Caco-2 (cell line): ENCODE results near the gene TRDN. TPM values are rescaled to one million over a fixed set of nuclear protein-coding genes. Genes with fewer than 3 reads are reported as not detected.

Experiments used
- BruUV-seq: library from RNA; stranded (reverse); fragments of 400-500 nt; replicated peaks from 2 replicates; lab custom pipeline; 2021; lab: Mats Ljungman, UMichigan
- CTCF ChIA-PET: fragments of 300-600 bp; sonication (Branson Sonifier 250); formaldehyde crosslinking; loops from one replicate; lab custom pipeline; 2022; ENCODE audit warnings: antibody characterized with exemption; lab: Charles Lee
- POLR2A ChIA-PET: fragments of 300-600 bp; sonication (Branson Sonifier 250); formaldehyde crosslinking; loops from one replicate; lab custom pipeline; 2022; ENCODE audit warnings: antibody characterized with exemption; lab: Charles Lee
- DNase-seq, 2 experiments: peaks; one replicate each; pipeline versions ENCODE4 v3.0.0 to v3.0.0-alpha.2; 2020 to 2022
- H3K27me3 ChIP-seq: replicated peaks from 2 replicates; pipeline ENCODE4 v1.6.0; 2011; ENCODE audit warnings: low read length; ENCODE audit not compliant: control insufficient read depth, insufficient read depth
- H3K36me3 ChIP-seq: 2 replicates; pipeline ENCODE4 v1.5.1; 2011; ENCODE audit warnings: low read length; ENCODE audit not compliant: control insufficient read depth, insufficient read depth
- H3K4me1 ChIP-seq: fragments of 250-450 bp; sonication (Bioruptor Pico); 2 replicates; pipeline ENCODE4 v1.5.1; 2020; ENCODE audit warnings: mild to moderate bottlenecking
- H3K4me3 ChIP-seq: 2 replicates; pipeline ENCODE4 v1.5.1; 2011; ENCODE audit warnings: low read depth, mild to moderate bottlenecking, control low read depth, low read length
- H3K9me3 ChIP-seq: fragments of 250-450 bp; sonication (Bioruptor Pico); 2 replicates; pipeline ENCODE4 v1.5.1; 2020; ENCODE audit warnings: mild to moderate bottlenecking, moderate library complexity
- H3K27ac Mint-ChIP-seq: one replicate; pipeline ENCODE4 v1.8.0; 2022; ENCODE audit warnings: mixed read lengths; ENCODE audit not compliant: unreplicated experiment
- H3K27me3 Mint-ChIP-seq: one replicate; pipeline ENCODE4 v1.8.0; 2022; ENCODE audit warnings: mixed read lengths; ENCODE audit not compliant: insufficient read depth, unreplicated experiment
- H3K36me3 Mint-ChIP-seq: one replicate; pipeline ENCODE4 v1.8.0; 2022; ENCODE audit warnings: mild to moderate bottlenecking, mixed read lengths; ENCODE audit not compliant: insufficient read depth, unreplicated experiment
- H3K4me1 Mint-ChIP-seq: one replicate; pipeline ENCODE4 v1.8.0; 2022; ENCODE audit warnings: low read depth, mixed read lengths; ENCODE audit not compliant: unreplicated experiment
- H3K4me3 Mint-ChIP-seq: one replicate; pipeline ENCODE4 v1.8.0; 2022; ENCODE audit warnings: mild to moderate bottlenecking, moderate library complexity, mixed read lengths; ENCODE audit not compliant: unreplicated experiment
- H3K9me3 Mint-ChIP-seq: one replicate; pipeline ENCODE4 v1.8.0; 2022; ENCODE audit warnings: mixed read lengths; ENCODE audit not compliant: unreplicated experiment
- intact Hi-C: fragments of 100-400 bp; cut with micrococcal nuclease; formaldehyde crosslinking; loops from one replicate; pipeline ENCODE4 v1.10.0; 2022; ENCODE audit not compliant: unreplicated experiment
- total RNA-seq: library from RNA; stranded (reverse); gene quantifications from 2 replicates; pipeline ENCODE4 v1.2.3, GENCODE V29; 2022
- TF ChIP-seq, protein P1 (sequence below), 2 experiments: fragments of 200-600 bp in 1 of 2; IDR thresholded peaks; 1 replicate in 1 of 2; 2 replicates in 1 of 2; pipeline versions ENCODE4 v1.5.1 to v1.8.0; 2011 to 2022; ENCODE audit warnings: antibody characterized with exemption in 1 of 2, control low read depth in 1 of 2, inconsistent platforms in 1 of 2, low read depth in 1 of 2, low read length in 1 of 2, mild to moderate bottlenecking in 1 of 2, moderate library complexity in 1 of 2; ENCODE audit not compliant: insufficient read depth in 1 of 2, severe bottlenecking in 1 of 2, unreplicated experiment in 1 of 2

Gene TRDN
- total RNA-seq, 1 experiment from 2014 or later = not detected

DNA sequence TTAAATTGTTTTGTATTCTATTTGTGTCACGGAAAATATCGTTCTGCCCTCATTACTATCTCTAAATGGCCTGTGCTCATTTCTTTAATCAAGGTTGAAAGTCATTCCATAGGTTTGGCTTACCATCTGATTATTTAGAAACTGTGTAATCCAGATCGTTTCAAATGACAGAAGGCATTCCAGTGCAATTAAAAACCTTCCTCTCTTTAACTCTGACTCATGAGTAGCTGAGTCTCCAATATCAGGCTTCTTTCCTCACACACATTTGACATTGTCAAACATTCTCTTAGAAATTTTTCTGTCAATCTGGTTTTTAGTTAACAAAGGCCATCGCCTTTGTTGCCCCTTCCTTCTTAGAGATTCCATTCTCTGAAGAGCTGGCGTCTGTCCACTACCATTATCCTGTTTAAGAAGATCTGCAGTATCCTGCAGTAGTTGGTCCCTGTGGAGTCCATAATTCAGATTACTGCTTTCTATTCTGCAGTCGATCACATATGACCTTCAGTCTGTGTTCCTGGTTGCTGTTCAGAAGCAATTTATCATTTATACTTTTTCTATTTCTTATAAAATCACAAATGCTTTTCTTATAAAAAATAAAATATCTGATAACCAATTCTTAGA is 3.9 kb upstream of the TRDN start:
- Mint-ChIP-seq H3K9me3 (no peaks in the 10 kb centered on the region), H3K4me1 (no peaks in the 10 kb centered on the region), H3K36me3 (no peaks in the 10 kb centered on the region), H3K4me3 (no peak overlapping the region), H3K27ac (no peak overlapping the region), H3K27me3 (peaks cover 7% of the 10 kb centered on the region)
- no peaks in the 10 kb centered on the region for H3K27me3 ChIP-seq
- no peaks in the 10 kb centered on the region for H3K4me1 ChIP-seq
- ChIA-PET CTCF (no interaction called here), POLR2A (no interaction called here)
- BruUV-seq = no TSS peak
- no peak for DNase-seq
- intact Hi-C loops = no loop called here
- H3K4me3 ChIP-seq = no peak overlapping the region
- TF ChIP-seq, protein P1, sequence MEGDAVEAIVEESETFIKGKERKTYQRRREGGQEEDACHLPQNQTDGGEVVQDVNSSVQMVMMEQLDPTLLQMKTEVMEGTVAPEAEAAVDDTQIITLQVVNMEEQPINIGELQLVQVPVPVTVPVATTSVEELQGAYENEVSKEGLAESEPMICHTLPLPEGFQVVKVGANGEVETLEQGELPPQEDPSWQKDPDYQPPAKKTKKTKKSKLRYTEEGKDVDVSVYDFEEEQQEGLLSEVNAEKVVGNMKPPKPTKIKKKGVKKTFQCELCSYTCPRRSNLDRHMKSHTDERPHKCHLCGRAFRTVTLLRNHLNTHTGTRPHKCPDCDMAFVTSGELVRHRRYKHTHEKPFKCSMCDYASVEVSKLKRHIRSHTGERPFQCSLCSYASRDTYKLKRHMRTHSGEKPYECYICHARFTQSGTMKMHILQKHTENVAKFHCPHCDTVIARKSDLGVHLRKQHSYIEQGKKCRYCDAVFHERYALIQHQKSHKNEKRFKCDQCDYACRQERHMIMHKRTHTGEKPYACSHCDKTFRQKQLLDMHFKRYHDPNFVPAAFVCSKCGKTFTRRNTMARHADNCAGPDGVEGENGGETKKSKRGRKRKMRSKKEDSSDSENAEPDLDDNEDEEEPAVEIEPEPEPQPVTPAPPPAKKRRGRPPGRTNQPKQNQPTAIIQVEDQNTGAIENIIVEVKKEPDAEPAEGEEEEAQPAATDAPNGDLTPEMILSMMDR (IDR thresholded peaks at IDR 0.05; ENCODE audit: insufficient read depth in 1 of 2, low read depth in 1 of 2, low read length in 1 of 2, severe bottlenecking in 1 of 2, unreplicated experiment in 1 of 2) = no peak
- H3K36me3 ChIP-seq = no peaks in the 10 kb centered on the region
- no peaks in the 10 kb centered on the region for H3K9me3 ChIP-seq

DNA sequence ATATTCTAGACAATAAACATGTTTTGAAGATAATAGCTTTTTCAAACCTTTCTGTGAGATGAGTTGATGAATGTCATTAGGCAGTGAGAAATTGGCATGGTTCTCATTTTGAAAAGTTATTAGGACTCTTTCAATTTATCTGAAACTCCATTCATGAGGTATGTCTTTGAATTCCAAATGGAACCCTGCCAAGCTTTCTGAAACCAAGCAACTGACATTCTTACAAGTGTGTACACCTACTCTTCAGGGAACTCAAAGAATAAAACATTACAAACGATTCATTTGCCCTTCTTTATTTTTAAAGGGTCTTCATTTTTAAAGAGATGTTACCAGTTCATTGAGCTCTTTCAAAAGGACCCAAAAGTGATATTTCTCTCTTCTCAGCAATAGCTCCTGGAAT is 2.1 kb upstream of the TRDN start:
- Mint-ChIP-seq H3K36me3 (no peaks in the 10 kb centered on the region), H3K9me3 (no peaks in the 10 kb centered on the region)
- TF ChIP-seq, protein P1 (IDR thresholded peaks at IDR 0.05; ENCODE audit: insufficient read depth in 1 of 2, low read depth in 1 of 2, low read length in 1 of 2, severe bottlenecking in 1 of 2, unreplicated experiment in 1 of 2) = no peak

DNA sequence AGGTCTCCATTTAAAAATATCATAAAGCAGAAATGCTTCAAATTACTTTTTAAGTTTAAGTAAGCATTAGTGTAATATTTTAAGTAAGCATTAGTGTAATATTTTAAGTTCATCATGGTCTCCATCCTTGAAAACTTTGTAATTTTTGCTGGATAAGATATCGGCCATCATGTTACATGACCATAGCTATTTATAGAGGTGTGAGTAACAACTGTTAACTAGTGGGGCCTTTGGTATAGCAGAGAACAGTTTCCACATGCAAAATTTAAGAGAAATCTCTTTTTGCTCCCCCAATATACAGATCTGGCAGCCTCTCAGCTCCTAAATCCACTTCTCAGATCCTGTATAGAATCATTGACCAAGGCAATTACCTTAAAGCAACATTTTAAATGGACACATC is 468 bp downstream of the TRDN start:
- H3K27ac Mint-ChIP-seq = no peak overlapping the region
- H3K4me1 ChIP-seq = no peaks in the 10 kb centered on the region
- TF ChIP-seq, protein P1 (IDR thresholded peaks at IDR 0.05; ENCODE audit: insufficient read depth in 1 of 2, low read depth in 1 of 2, low read length in 1 of 2, severe bottlenecking in 1 of 2, unreplicated experiment in 1 of 2) = no peak
- no peaks in the 10 kb centered on the region for H3K36me3 Mint-ChIP-seq
- no peak overlapping the region for H3K4me3 ChIP-seq
- ChIA-PET CTCF (no interaction called here), POLR2A (no interaction called here)
- no peaks in the 10 kb centered on the region for H3K9me3 ChIP-seq
- no peaks in the 10 kb centered on the region for H3K27me3 ChIP-seq
- no peaks in the 10 kb centered on the region for H3K36me3 ChIP-seq
- H3K4me1 Mint-ChIP-seq = no peaks in the 10 kb centered on the region
- H3K4me3 Mint-ChIP-seq = no peak overlapping the region
- intact Hi-C loops = no loop called here
- DNase-seq = no peak
- peaks cover 3% of the 10 kb centered on the region for H3K27me3 Mint-ChIP-seq
- H3K9me3 Mint-ChIP-seq = no peaks in the 10 kb centered on the region
- BruUV-seq = no TSS peak

More for the DNA sequence above, 2.1 kb upstream of the TRDN start:
- Mint-ChIP-seq H3K4me1 (no peaks in the 10 kb centered on the region), H3K27me3 (peaks cover 7% of the 10 kb centered on the region), H3K4me3 (no peak overlapping the region), H3K27ac (no peak overlapping the region)
- POLR2A ChIA-PET = no interaction called here
- Histone ChIP-seq H3K27me3 (no peaks in the 10 kb centered on the region), H3K9me3 (no peaks in the 10 kb centered on the region), H3K4me3 (no peak overlapping the region), H3K4me1 (no peaks in the 10 kb centered on the region), H3K36me3 (no peaks in the 10 kb centered on the region)
- intact Hi-C loops = no loop called here
- CTCF ChIA-PET = no interaction called here
- no peak for DNase-seq
- no TSS peak for BruUV-seq
